Left renal pelvis (tissue), 4 donors: ENCODE measurements around the gene NTN1. TPM values are rescaled to one million over a fixed set of nuclear protein-coding genes. Genes with fewer than 3 reads are reported as not detected.

Source experiments
- DNase-seq, 4 donors: peaks; one replicate each; pipeline ENCODE4 v3.0.0-alpha.2; 2013; ENCODE audit warnings: low read depth in 4 of 4, low spot score in 3 of 4
- polyA plus RNA-seq, 4 donors: library from polyadenylated mRNA; unstranded; fragments of 120-200 nt; gene quantifications; one replicate each; pipeline ENCODE4 v1.2.1, GENCODE V29; 2013; ENCODE audit not compliant: insufficient read length in 4 of 4

Gene NTN1
- polyA plus RNA-seq, 4 donors = 5.2 to 188 (median 9.4) TPM

GRCh38 chr17:9032151-9032550 is 10.8 kb downstream of the NTN1 start:
- no peak for DNase-seq

GRCh38 chr17:9032583-9032982 is 11.3 kb downstream of the NTN1 start:
- no peak for DNase-seq

GRCh38 chr17:9035249-9035648 is 13.9 kb downstream of the NTN1 start:
- no peak for DNase-seq

GRCh38 chr17:9036336-9036735 is 15.0 kb downstream of the NTN1 start:
- no peak for DNase-seq

GRCh38 chr17:9037736-9038135 is 16.4 kb downstream of the NTN1 start:
- DNase-seq = no peak

- no peak for DNase-seq
These were observed 17.1 kb downstream of the NTN1 start for GRCh38 chr17:9038380-9038779.

GRCh38 chr17:9044772-9045463 is 23.6 kb downstream of the NTN1 start:
- no peak for DNase-seq

- no peak for DNase-seq
These were observed 29.6 kb downstream of the NTN1 start for GRCh38 chr17:9050801-9051401.

GRCh38 chr17:9051561-9051960 is 30.3 kb downstream of the NTN1 start:
- no peak for DNase-seq

- DNase-seq = no peak
These were observed 31.6 kb downstream of the NTN1 start for GRCh38 chr17:9052921-9053320.

- DNase-seq = no peak
These were observed 32.1 kb downstream of the NTN1 start for GRCh38 chr17:9053406-9053805.

- no peak for DNase-seq
These were observed 33.0 kb downstream of the NTN1 start for GRCh38 chr17:9054126-9054975.

- DNase-seq = no peak
These were observed 34.0 kb downstream of the NTN1 start for GRCh38 chr17:9055281-9055680.

- no peak for DNase-seq
These were observed 35.3 kb downstream of the NTN1 start for GRCh38 chr17:9056566-9056965.

GRCh38 chr17:9057310-9057709 is 36.0 kb downstream of the NTN1 start:
- DNase-seq = no peak

- DNase-seq = no peak
These were observed 41.1 kb downstream of the NTN1 start for GRCh38 chr17:9062399-9062902.

GRCh38 chr17:9064311-9064834 is 43.1 kb downstream of the NTN1 start:
- no peak for DNase-seq

- no peak for DNase-seq
These were observed 49.7 kb downstream of the NTN1 start for GRCh38 chr17:9071016-9071415.

- DNase-seq = no peak
These were observed 50.6 kb downstream of the NTN1 start for GRCh38 chr17:9071811-9072498.

GRCh38 chr17:9072696-9073339 is 51.5 kb downstream of the NTN1 start:
- no peak for DNase-seq
